HG03442 (cell line): ENCODE data around the gene CCL14.
"Not testable (repeated sequence)": the region's sequence is repeated elsewhere in the genome, so short reads cannot be mapped to it uniquely, and the experiment has no call there.

Experiments used
- ATAC-seq: cut with Tn5 transposase; IDR thresholded peaks from one replicate; pipeline ENCODE4 v1.9.1; 2021; ENCODE audit warnings: mild to moderate bottlenecking, moderate library complexity; ENCODE audit not compliant: unreplicated experiment

CCL14 gene

GRCh38 chr17:35995346-35995745 is 8.8 kb upstream of the CCL14 start:
- ATAC-seq, result not testable (repeated sequence)

GRCh38 chr17:35991075-35991474 is 4.5 kb upstream of the CCL14 start:
- no peak for ATAC-seq

- ATAC-seq, result no peak
Measured at GRCh38 chr17:35988164-35988563, 1.6 kb upstream of the CCL14 start.

- ATAC-seq, result no peak
Measured at GRCh38 chr17:35984140-35984539, 2.4 kb downstream of the CCL14 start.

GRCh38 chr17:35982409-35983191 is 3.9 kb downstream of the CCL14 start:
- ATAC-seq, result no peak

- ATAC-seq, result no peak
Measured at GRCh38 chr17:35981908-35982330, 4.6 kb downstream of the CCL14 start.

GRCh38 chr17:35981246-35981645 is 5.3 kb downstream of the CCL14 start, which contains the start of gene CCL16:
TSS of gene CCL16 (minus strand) at chr17:35981497. CDS start at chr17:35981420, 77 bp downstream.
- ATAC-seq, result no peak

GRCh38 chr17:35978346-35978745 is 8.2 kb downstream of the CCL14 start:
- ATAC-seq, result no peak

GRCh38 chr17:35977509-35977908 is 9.0 kb downstream of the CCL14 start:
- ATAC-seq, result no peak

- no peak for ATAC-seq
Measured at GRCh38 chr17:35973333-35974260, 12.9 kb downstream of the CCL14 start.

GRCh38 chr17:35972945-35973332 is 13.6 kb downstream of the CCL14 start:
- ATAC-seq, result no peak

GRCh38 chr17:35972535-35972934 is 14.0 kb downstream of the CCL14 start:
- ATAC-seq, result no peak

GRCh38 chr17:35972066-35972465 is 14.5 kb downstream of the CCL14 start:
- no peak for ATAC-seq

- no peak for ATAC-seq
Measured at GRCh38 chr17:35969558-35970380, 16.8 kb downstream of the CCL14 start.

- ATAC-seq, result no peak
Measured at GRCh38 chr17:35968520-35969054, 17.9 kb downstream of the CCL14 start.

GRCh38 chr17:35965272-35965671 is 21.3 kb downstream of the CCL14 start:
- no peak for ATAC-seq

- ATAC-seq, result no peak
Measured at GRCh38 chr17:35963663-35964062, 22.9 kb downstream of the CCL14 start.

GRCh38 chr17:35953720-35954119 is 32.8 kb downstream of the CCL14 start:
- ATAC-seq, result no peak

GRCh38 chr17:35949401-35949800 is 37.1 kb downstream of the CCL14 start:
- no peak for ATAC-seq

GRCh38 chr17:35948092-35948491 is 38.4 kb downstream of the CCL14 start:
- ATAC-seq, result no peak

- ATAC-seq, result no peak
Measured at GRCh38 chr17:35947156-35947585, 39.4 kb downstream of the CCL14 start.
